Measurements from ENCODE around the gene FRMD3.

FRMD3 gene

GRCh38 chr9:83474631-83475030, 63.6 kb downstream of the FRMD3 start:
- DNase-seq (ENCODE audit: low spot score): no peak
- in situ Hi-C loops (cut with MboI; ENCODE audit: low sequenced_read_pairs, unreplicated experiment): no loop called here

GRCh38 chr9:83473488-83473971, 64.7 kb downstream of the FRMD3 start:
- in situ Hi-C loops (cut with MboI; ENCODE audit: low sequenced_read_pairs, unreplicated experiment): no loop called here
- TF ChIP-seq CTCF (IDR thresholded peaks at IDR 0.05; ENCODE audit: borderline replicate concordance, control extremely low read depth, extremely low read depth, insufficient read depth, missing control alignments): no peak
- peak; percentile 21 for DNase-seq (ENCODE audit: low spot score)

More at GRCh38 chr9:83474631-83475030, 63.6 kb downstream of the FRMD3 start:
- TF ChIP-seq CTCF (IDR thresholded peaks at IDR 0.05; ENCODE audit: borderline replicate concordance, control extremely low read depth, extremely low read depth, insufficient read depth, missing control alignments): no peak

GRCh38 chr9:83472764-83473163, 65.4 kb downstream of the FRMD3 start:
- DNase-seq (ENCODE audit: low spot score): no peak
- in situ Hi-C loops (cut with MboI; ENCODE audit: low sequenced_read_pairs, unreplicated experiment): no loop called here

GRCh38 chr9:83472221-83472665, 66.0 kb downstream of the FRMD3 start:
- no peak for TF ChIP-seq CTCF (IDR thresholded peaks at IDR 0.05; ENCODE audit: borderline replicate concordance, control extremely low read depth, extremely low read depth, insufficient read depth, missing control alignments)
- no peak for DNase-seq (ENCODE audit: low spot score)
- in situ Hi-C loops (cut with MboI; ENCODE audit: low sequenced_read_pairs, unreplicated experiment): no loop called here

More at GRCh38 chr9:83472764-83473163, 65.4 kb downstream of the FRMD3 start:
- TF ChIP-seq CTCF (IDR thresholded peaks at IDR 0.05; ENCODE audit: borderline replicate concordance, control extremely low read depth, extremely low read depth, insufficient read depth, missing control alignments): no peak

GRCh38 chr9:83471241-83471640, 67.0 kb downstream of the FRMD3 start:
- no peak for DNase-seq (ENCODE audit: low spot score)
- TF ChIP-seq CTCF (IDR thresholded peaks at IDR 0.05; ENCODE audit: borderline replicate concordance, control extremely low read depth, extremely low read depth, insufficient read depth, missing control alignments): no peak
- in situ Hi-C loops (cut with MboI; ENCODE audit: low sequenced_read_pairs, unreplicated experiment): no loop called here

GRCh38 chr9:83469722-83470121, 68.5 kb downstream of the FRMD3 start:
- no peak for TF ChIP-seq CTCF (IDR thresholded peaks at IDR 0.05; ENCODE audit: borderline replicate concordance, control extremely low read depth, extremely low read depth, insufficient read depth, missing control alignments)
- in situ Hi-C loops (cut with MboI; ENCODE audit: low sequenced_read_pairs, unreplicated experiment): no loop called here
- DNase-seq (ENCODE audit: low spot score): no peak
